Thoracic aorta (tissue), 2 donors: ENCODE data around the gene TNFRSF19. TPM values are rescaled to one million over a fixed set of nuclear protein-coding genes. Genes with fewer than 3 reads are reported as not detected.

Experiments used
- ATAC-seq: fragments of 150-250 bp; one replicate; pipeline ENCODE4 v1.8.0; 2017; ENCODE audit warnings: low read depth; ENCODE audit not compliant: insufficient number of reproducible peaks, low FRiP score
- DNase-seq: peaks from one replicate; pipeline ENCODE4 v3.0.0-alpha.2; 2020; ENCODE audit warnings: low spot score
- H3K27ac ChIP-seq, 2 donors: fragments of 200-600 bp; sonication (generic); 1 replicate in 1 of 2; 2 replicates in 1 of 2; pipeline ENCODE4 v1.5.1; 2016; ENCODE audit warnings: mild to moderate bottlenecking in 2 of 2, moderate library complexity in 2 of 2
- H3K27me3 ChIP-seq: fragments of 200-600 bp; sonication (generic); replicated peaks from 2 replicates; pipeline ENCODE4 v1.6.0; 2016; ENCODE audit warnings: mild to moderate bottlenecking; ENCODE audit not compliant: insufficient read depth
- H3K36me3 ChIP-seq: fragments of 200-600 bp; sonication (generic); one replicate; pipeline ENCODE4 v1.5.1; 2016
- H3K4me1 ChIP-seq, 2 donors: fragments of 200-600 bp; sonication (generic); 1 replicate in 1 of 2; 2 replicates in 1 of 2; pipeline versions ENCODE4 v1.5.1 to v1.6.0; 2016; ENCODE audit warnings: low read depth in 2 of 2, mild to moderate bottlenecking in 1 of 2; ENCODE audit not compliant: control insufficient read depth in 1 of 2
- H3K4me3 ChIP-seq: fragments of 200-600 bp; sonication (generic); 2 replicates; pipeline ENCODE4 v1.5.1; 2016; ENCODE audit warnings: mild to moderate bottlenecking
- H3K9me3 ChIP-seq: fragments of 200-600 bp; sonication (generic); 2 replicates; pipeline ENCODE4 v1.5.1; 2016
- CTCF ChIP-seq: fragments of 200-600 bp; sonication (generic); IDR thresholded peaks from one replicate; pipeline ENCODE4 v1.5.1; 2019; ENCODE audit warnings: antibody characterized with exemption
- total RNA-seq, 2 donors: library from RNA; depleted of rRNA; stranded (reverse); fragments of >200 nt; gene quantifications; one replicate each; pipeline versions ENCODE4 v1.1.0 to v1.2.3, GENCODE V29; 2016

The TNFRSF19 gene
- total RNA-seq, 2 donors from 2014 or later: 1.4 to 7.6 TPM

GRCh38 chr13:23654111-23655110 lies 84.2 kb downstream of the TNFRSF19 start:
- Histone ChIP-seq H3K4me3 (no peak overlapping the region), H3K27ac (no peak overlapping the region), H3K4me1 (peaks cover 0 to 4% of the 10 kb centered on the region in 2 donors), H3K9me3 (no peaks in the 10 kb centered on the region), H3K27me3 (no peaks in the 10 kb centered on the region), H3K36me3 (no peaks in the 10 kb centered on the region)
- DNase-seq (no peak), ATAC-seq (no peak)
- no peak for TF ChIP-seq CTCF

- no peak overlapping the region for H3K27ac ChIP-seq
- DNase-seq: no peak
- peaks cover 0 to 4% of the 10 kb centered on the region in 2 donors for H3K4me1 ChIP-seq
- ATAC-seq: no peak
- TF ChIP-seq CTCF: no peak
- H3K9me3 ChIP-seq: no peaks in the 10 kb centered on the region
- no peak overlapping the region for H3K4me3 ChIP-seq
- H3K27me3 ChIP-seq: no peaks in the 10 kb centered on the region
- H3K36me3 ChIP-seq: no peaks in the 10 kb centered on the region
Observed at GRCh38 chr13:23655321-23655720, 85.1 kb downstream of the TNFRSF19 start.

- no peak overlapping the region for H3K27ac ChIP-seq
- ATAC-seq: no peak
- H3K36me3 ChIP-seq: no peaks in the 10 kb centered on the region
Observed at GRCh38 chr13:23656637-23657371, 86.6 kb downstream of the TNFRSF19 start.

GRCh38 chr13:23658929-23659541 lies 88.8 kb downstream of the TNFRSF19 start:
- no peaks in the 10 kb centered on the region for H3K27me3 ChIP-seq
- no peak overlapping the region for H3K4me3 ChIP-seq
- no peaks in the 10 kb centered on the region for H3K9me3 ChIP-seq
- no peak for DNase-seq
- no peak for ATAC-seq
- H3K36me3 ChIP-seq: no peaks in the 10 kb centered on the region
- TF ChIP-seq CTCF: no peak
- no peak overlapping the region for H3K27ac ChIP-seq
- peaks cover 0 to 4% of the 10 kb centered on the region in 2 donors for H3K4me1 ChIP-seq

More at GRCh38 chr13:23656637-23657371, 86.6 kb downstream of the TNFRSF19 start:
- DNase-seq: no peak
- H3K9me3 ChIP-seq: no peaks in the 10 kb centered on the region
- no peaks in the 10 kb centered on the region for H3K27me3 ChIP-seq
- H3K4me3 ChIP-seq: no peak overlapping the region
- peaks cover 0 to 4% of the 10 kb centered on the region in 2 donors for H3K4me1 ChIP-seq
- TF ChIP-seq CTCF: no peak

GRCh38 chr13:23660249-23660648 lies 90.0 kb downstream of the TNFRSF19 start:
- no peak overlapping the region for H3K4me3 ChIP-seq
- no peaks in the 10 kb centered on the region for H3K27me3 ChIP-seq
- no peak for TF ChIP-seq CTCF
- peaks cover 0 to 4% of the 10 kb centered on the region in 2 donors for H3K4me1 ChIP-seq
- DNase-seq (no peak), ATAC-seq (no peak)
- H3K36me3 ChIP-seq: no peaks in the 10 kb centered on the region
- no peak overlapping the region for H3K27ac ChIP-seq
- no peaks in the 10 kb centered on the region for H3K9me3 ChIP-seq
